Activated naive CD4-positive, alpha-beta T cell treated with anti-CD3 and anti-CD28 coated beads, Interleukin-2, amount 10 ng/mL, durations not matched to agents 7 days and 5 days (primary cell): ENCODE data around the gene TMED6.
"Not testable (repeated sequence)": the region's sequence is repeated elsewhere in the genome, so short reads cannot be mapped to it uniquely, and the experiment has no call there.

ENCODE experiments used
- CTCF ChIA-PET: fragments of 350-600 bp; sonication (Branson Sonifier 250); formaldehyde crosslinking; loops from one replicate; lab custom pipeline; 2021; ENCODE audit warnings: antibody characterized with exemption; lab: Charles Lee
- DNase-seq: peaks from one replicate; pipeline ENCODE4 v3.0.0-alpha.2; 2020
- H3K27ac Mint-ChIP-seq: one replicate; pipeline ENCODE4 v1.8.0; 2021; ENCODE audit warnings: mild to moderate bottlenecking, moderate library complexity, mixed read lengths
- H3K27me3 Mint-ChIP-seq: one replicate; pipeline ENCODE4 v1.8.0; 2021; ENCODE audit warnings: mild to moderate bottlenecking, mixed read lengths
- H3K36me3 Mint-ChIP-seq: one replicate; pipeline ENCODE4 v1.8.0; 2021; ENCODE audit warnings: mixed read lengths
- H3K4me1 Mint-ChIP-seq: one replicate; pipeline ENCODE4 v1.8.0; 2021; ENCODE audit warnings: mixed read lengths
- H3K4me3 Mint-ChIP-seq: one replicate; pipeline ENCODE4 v1.8.0; 2021; ENCODE audit warnings: mild to moderate bottlenecking, moderate library complexity, mixed read lengths
- H3K9me3 Mint-ChIP-seq: one replicate; pipeline ENCODE4 v1.8.0; 2021; ENCODE audit warnings: mixed read lengths

Gene TMED6

GRCh38 chr16:69376393-69377059, 24.9 kb upstream of the TMED6 start:
- CTCF ChIA-PET = no interaction called here
- no peak for DNase-seq
- peaks cover 5% of the 10 kb centered on the region for H3K4me1 Mint-ChIP-seq
- no peak overlapping the region for H3K4me3 Mint-ChIP-seq
- no peaks in the 10 kb centered on the region for H3K27me3 Mint-ChIP-seq
- H3K9me3 Mint-ChIP-seq = no peaks in the 10 kb centered on the region
- no peak overlapping the region for H3K27ac Mint-ChIP-seq
- H3K36me3 Mint-ChIP-seq = peaks cover 42% of the 10 kb centered on the region

- no peak overlapping the region for H3K27ac Mint-ChIP-seq
- no peaks in the 10 kb centered on the region for H3K27me3 Mint-ChIP-seq
- DNase-seq = no peak
- H3K4me1 Mint-ChIP-seq = peaks cover 7% of the 10 kb centered on the region
- no peak overlapping the region for H3K4me3 Mint-ChIP-seq
- CTCF ChIA-PET = no interaction called here
- H3K36me3 Mint-ChIP-seq = peaks cover 45% of the 10 kb centered on the region
- no peaks in the 10 kb centered on the region for H3K9me3 Mint-ChIP-seq
Observed at GRCh38 chr16:69373019-69373418, 21.4 kb upstream of the TMED6 start.

- no peak for DNase-seq
Observed at GRCh38 chr16:69371564-69371963, 20.0 kb upstream of the TMED6 start.

GRCh38 chr16:69368866-69369265, 17.3 kb upstream of the TMED6 start:
- CTCF ChIA-PET = no interaction called here

More at GRCh38 chr16:69371564-69371963, 20.0 kb upstream of the TMED6 start:
- Mint-ChIP-seq H3K4me1 (peaks cover 7% of the 10 kb centered on the region), H3K36me3 (peaks cover 51% of the 10 kb centered on the region), H3K27ac (no peak overlapping the region), H3K27me3 (no peaks in the 10 kb centered on the region), H3K9me3 (no peaks in the 10 kb centered on the region), H3K4me3 (no peak overlapping the region)
- CTCF ChIA-PET = no interaction called here

GRCh38 chr16:69367980-69368379, 16.4 kb upstream of the TMED6 start:
- Mint-ChIP-seq H3K27ac (no peak overlapping the region), H3K9me3 (no peaks in the 10 kb centered on the region), H3K27me3 (no peaks in the 10 kb centered on the region), H3K36me3 (peaks cover 64% of the 10 kb centered on the region), H3K4me3 (no peak overlapping the region), H3K4me1 (peaks cover 5% of the 10 kb centered on the region)
- DNase-seq = no peak
- CTCF ChIA-PET = no interaction called here

More at GRCh38 chr16:69368866-69369265, 17.3 kb upstream of the TMED6 start:
- no peaks in the 10 kb centered on the region for H3K27me3 Mint-ChIP-seq
- no peak overlapping the region for H3K27ac Mint-ChIP-seq
- peaks cover 7% of the 10 kb centered on the region for H3K4me1 Mint-ChIP-seq
- no peaks in the 10 kb centered on the region for H3K9me3 Mint-ChIP-seq
- peaks cover 62% of the 10 kb centered on the region for H3K36me3 Mint-ChIP-seq
- no peak overlapping the region for H3K4me3 Mint-ChIP-seq
- DNase-seq = no peak

GRCh38 chr16:69366431-69366830, 14.8 kb upstream of the TMED6 start:
- no peak for DNase-seq
- Mint-ChIP-seq H3K36me3 (peaks cover 62% of the 10 kb centered on the region), H3K9me3 (no peaks in the 10 kb centered on the region), H3K27me3 (no peaks in the 10 kb centered on the region), H3K4me3 (no peak overlapping the region), H3K4me1 (peaks cover 2% of the 10 kb centered on the region), H3K27ac (no peak overlapping the region)
- CTCF ChIA-PET = interaction anchor here (0.6 kb wide), 1 partner anchor 20 kb away, joined by 3 read pairs; no protein-coding TSS in a partner anchor

- H3K9me3 Mint-ChIP-seq = no peaks in the 10 kb centered on the region
- H3K36me3 Mint-ChIP-seq = peaks cover 66% of the 10 kb centered on the region
- H3K4me3 Mint-ChIP-seq = no peak overlapping the region
- DNase-seq = no peak
- H3K27ac Mint-ChIP-seq = no peak overlapping the region
- no peaks in the 10 kb centered on the region for H3K27me3 Mint-ChIP-seq
- H3K4me1 Mint-ChIP-seq = peaks cover 2% of the 10 kb centered on the region
- CTCF ChIA-PET = interaction anchor here (0.6 kb wide), 1 partner anchor 20 kb away, joined by 3 read pairs; no protein-coding TSS in a partner anchor
Observed at GRCh38 chr16:69365901-69366300, 14.3 kb upstream of the TMED6 start.

- H3K4me3 Mint-ChIP-seq = no peak overlapping the region
- no peak for DNase-seq
- H3K9me3 Mint-ChIP-seq = no peaks in the 10 kb centered on the region
- H3K36me3 Mint-ChIP-seq = peaks cover 53% of the 10 kb centered on the region
- CTCF ChIA-PET = no interaction called here
- no peaks in the 10 kb centered on the region for H3K27me3 Mint-ChIP-seq
- H3K27ac Mint-ChIP-seq = no peak overlapping the region
- H3K4me1 Mint-ChIP-seq = no peaks in the 10 kb centered on the region
Observed at GRCh38 chr16:69364088-69364487, 12.5 kb upstream of the TMED6 start.

- DNase-seq = no peak
- CTCF ChIA-PET = no interaction called here
- H3K36me3 Mint-ChIP-seq = peaks cover 48% of the 10 kb centered on the region
- no peaks in the 10 kb centered on the region for H3K4me1 Mint-ChIP-seq
- H3K27ac Mint-ChIP-seq = no peak overlapping the region
- no peak overlapping the region for H3K4me3 Mint-ChIP-seq
- H3K27me3 Mint-ChIP-seq = no peaks in the 10 kb centered on the region
- no peaks in the 10 kb centered on the region for H3K9me3 Mint-ChIP-seq
Observed at GRCh38 chr16:69363281-69363717, 11.7 kb upstream of the TMED6 start.

GRCh38 chr16:69360070-69360469, 8.5 kb upstream of the TMED6 start:
- H3K4me3 Mint-ChIP-seq, DNase-seq, CTCF ChIA-PET, H3K27ac Mint-ChIP-seq, H3K9me3 Mint-ChIP-seq, H3K4me1 Mint-ChIP-seq, H3K27me3 Mint-ChIP-seq: not testable (repeated sequence)
- peaks cover 41% of the 10 kb centered on the region for H3K36me3 Mint-ChIP-seq

- no peak overlapping the region for H3K27ac Mint-ChIP-seq
Observed at GRCh38 chr16:69350536-69351133, 951 bp downstream of the TMED6 start.

GRCh38 chr16:69349536-69349935, 2.0 kb downstream of the TMED6 start:
- no peak for DNase-seq
- H3K4me1 Mint-ChIP-seq = no peaks in the 10 kb centered on the region
- H3K27ac Mint-ChIP-seq = no peak overlapping the region
- no peaks in the 10 kb centered on the region for H3K27me3 Mint-ChIP-seq
- CTCF ChIA-PET = no interaction called here
- H3K4me3 Mint-ChIP-seq = no peak overlapping the region
- peaks cover 20% of the 10 kb centered on the region for H3K36me3 Mint-ChIP-seq
- no peaks in the 10 kb centered on the region for H3K9me3 Mint-ChIP-seq

More at GRCh38 chr16:69350536-69351133, 951 bp downstream of the TMED6 start:
- CTCF ChIA-PET = no interaction called here
- Mint-ChIP-seq H3K36me3 (peaks cover 24% of the 10 kb centered on the region), H3K4me3 (no peak overlapping the region), H3K9me3 (no peaks in the 10 kb centered on the region), H3K27me3 (no peaks in the 10 kb centered on the region), H3K4me1 (no peaks in the 10 kb centered on the region)
- no peak for DNase-seq

GRCh38 chr16:69348222-69348621, 3.4 kb downstream of the TMED6 start:
- H3K9me3 Mint-ChIP-seq = no peaks in the 10 kb centered on the region
- peaks cover 3% of the 10 kb centered on the region for H3K4me1 Mint-ChIP-seq
- no peak overlapping the region for H3K27ac Mint-ChIP-seq
- peaks cover 25% of the 10 kb centered on the region for H3K36me3 Mint-ChIP-seq
- CTCF ChIA-PET = no interaction called here
- no peak overlapping the region for H3K4me3 Mint-ChIP-seq
- no peaks in the 10 kb centered on the region for H3K27me3 Mint-ChIP-seq
- DNase-seq = no peak

GRCh38 chr16:69346683-69347082, 4.9 kb downstream of the TMED6 start:
- Mint-ChIP-seq H3K27me3 (no peaks in the 10 kb centered on the region), H3K4me1 (peaks cover 9% of the 10 kb centered on the region), H3K27ac (no peak overlapping the region), H3K9me3 (no peaks in the 10 kb centered on the region), H3K36me3 (peaks cover 25% of the 10 kb centered on the region), H3K4me3 (no peak overlapping the region)
- CTCF ChIA-PET = interaction anchor here (0.7 kb wide), 1 partner anchor 19 kb away, joined by 3 read pairs; no protein-coding TSS in a partner anchor
- no peak for DNase-seq

GRCh38 chr16:69345923-69346322, 5.7 kb downstream of the TMED6 start:
- no peak for DNase-seq
- Mint-ChIP-seq H3K27me3 (no peaks in the 10 kb centered on the region), H3K36me3 (peaks cover 31% of the 10 kb centered on the region), H3K27ac (peak overlapping the region; percentile 24), H3K4me3 (no peak overlapping the region), H3K9me3 (no peaks in the 10 kb centered on the region), H3K4me1 (peaks cover 16% of the 10 kb centered on the region)
- CTCF ChIA-PET = interaction anchor here (0.7 kb wide), 1 partner anchor 20 kb away, joined by 3 read pairs; no protein-coding TSS in a partner anchor
